Uterus (tissue), 2 donors: Measurements from ENCODE around the gene SLC22A16.

ENCODE experiments used
- CTCF ChIP-seq, 4 experiments: fragments of 200-600 bp in 2 of 4; fragments of 450-650 bp in 2 of 4; sonication (generic) in 2 of 4; IDR thresholded peaks; one replicate each; pipeline ENCODE4 v1.5.1; 2016 to 2019; ENCODE audit warnings: antibody characterized with exemption in 4 of 4, mild to moderate bottlenecking in 2 of 4, moderate library complexity in 1 of 4
- POLR2A ChIP-seq, 2 donors: fragments of 450-650 bp; IDR thresholded peaks; one replicate each; pipeline ENCODE4 v1.6.1; 2016; ENCODE audit warnings: antibody characterized with exemption in 2 of 2, mild to moderate bottlenecking in 1 of 2, moderate library complexity in 1 of 2

GRCh38 chr6:110418594-110418993, 57.8 kb downstream of the SLC22A16 start:
- no peak for TF ChIP-seq CTCF (IDR thresholded peaks at IDR 0.05)
- TF ChIP-seq POLR2A (IDR thresholded peaks at IDR 0.05): no peak
